ENCODE measurements around the gene SGMS1.

Gene SGMS1

GRCh38 chr10:50343702-50344331, 279.9 kb downstream of the SGMS1 start:
- TF ChIP-seq CTCF (IDR thresholded peaks at IDR 0.05; ENCODE audit: low read depth, low read length) = no peak
- H3K4me3 ChIP-seq (replicated peaks in 1 of 2; ENCODE audit: low read depth in 2 of 2, low read length in 2 of 2) = no peak overlapping the region
- no peak for DNase-seq (ENCODE audit: low read depth in 2 of 2)

GRCh38 chr10:50341987-50342386, 281.8 kb downstream of the SGMS1 start:
- TF ChIP-seq CTCF (IDR thresholded peaks at IDR 0.05; ENCODE audit: low read depth, low read length) = no peak
- DNase-seq (ENCODE audit: low read depth in 2 of 2) = no peak
- no peak overlapping the region for H3K4me3 ChIP-seq (replicated peaks in 1 of 2; ENCODE audit: low read depth in 2 of 2, low read length in 2 of 2)

GRCh38 chr10:50336140-50336539, 287.6 kb downstream of the SGMS1 start:
- no peak for DNase-seq (ENCODE audit: low read depth in 2 of 2)
- TF ChIP-seq CTCF (IDR thresholded peaks at IDR 0.05; ENCODE audit: low read depth, low read length) = no peak
- no peak overlapping the region for H3K4me3 ChIP-seq (replicated peaks in 1 of 2; ENCODE audit: low read depth in 2 of 2, low read length in 2 of 2)

GRCh38 chr10:50335397-50335796, 288.4 kb downstream of the SGMS1 start:
- H3K4me3 ChIP-seq (replicated peaks in 1 of 2; ENCODE audit: low read depth in 2 of 2, low read length in 2 of 2) = no peak overlapping the region
- TF ChIP-seq CTCF (IDR thresholded peaks at IDR 0.05; ENCODE audit: low read depth, low read length) = no peak
- no peak for DNase-seq (ENCODE audit: low read depth in 2 of 2)

GRCh38 chr10:50334273-50334672, 289.5 kb downstream of the SGMS1 start:
- TF ChIP-seq CTCF (IDR thresholded peaks at IDR 0.05; ENCODE audit: low read depth, low read length) = no peak
- H3K4me3 ChIP-seq (replicated peaks in 1 of 2; ENCODE audit: low read depth in 2 of 2, low read length in 2 of 2) = no peak overlapping the region
- DNase-seq (ENCODE audit: low read depth in 2 of 2) = peak in 1 of 2 donors; percentile 11

- no peak overlapping the region for H3K4me3 ChIP-seq (replicated peaks in 1 of 2; ENCODE audit: low read depth in 2 of 2, low read length in 2 of 2)
- DNase-seq (ENCODE audit: low read depth in 2 of 2) = no peak
- no peak for TF ChIP-seq CTCF (IDR thresholded peaks at IDR 0.05; ENCODE audit: low read depth, low read length)
Observed at GRCh38 chr10:50333872-50334271, 289.9 kb downstream of the SGMS1 start.
